H1 (cell line): ENCODE measurements around the gene LMNTD2. TPM values are rescaled to one million over a fixed set of nuclear protein-coding genes. Genes with fewer than 3 reads are reported as not detected.

Experiments
- CTCF ChIA-PET: fragments of 300-600 bp; sonication (Branson Sonifier 250); formaldehyde crosslinking; loops from one replicate; lab custom pipeline; 2021; ENCODE audit not compliant: partially characterized antibody; lab: Charles Lee
- POLR2A ChIA-PET: fragments of 300-600 bp; sonication (Branson Sonifier 250); formaldehyde crosslinking; loops from one replicate; lab custom pipeline; 2021; ENCODE audit warnings: inconsistent platforms; ENCODE audit not compliant: partially characterized antibody; lab: Charles Lee
- DNase-seq, 2 experiments: peaks; one replicate each; pipeline versions ENCODE4 v3.0.0 to v3.0.0-alpha.2; 2010 to 2022; ENCODE audit warnings: low spot score in 2 of 2, low read depth in 1 of 2, mixed read lengths in 1 of 2
- FAIRE-seq: peaks from 2 replicates; lab custom pipeline; 2011; peaks lifted over from hg19 to GRCh38; lab: Jason Lieb, UNC
- H2AFZ ChIP-seq: 2 replicates; pipeline ENCODE4 v1.8.1; 2012; ENCODE audit warnings: low read length, inconsistent platforms
- H2AK5ac ChIP-seq: 2 replicates; pipeline ENCODE4 v1.6.1; 2013; ENCODE audit warnings: low read depth, low read length
- H2BK120ac ChIP-seq: replicated peaks from 2 replicates; pipeline ENCODE3; 2013; ENCODE audit warnings: low read depth, low read length, inconsistent platforms
- H2BK12ac ChIP-seq: 2 replicates; pipeline ENCODE4 v1.6.1; 2013; ENCODE audit warnings: low read depth, low read length
- H2BK15ac ChIP-seq: 2 replicates; pipeline ENCODE4 v1.6.1; 2013; ENCODE audit warnings: low read length
- H2BK20ac ChIP-seq: 2 replicates; pipeline ENCODE4 v1.6.1; 2013; ENCODE audit warnings: low read length
- H2BK5ac ChIP-seq: 2 replicates; pipeline ENCODE4 v1.6.1; 2013; ENCODE audit warnings: low read depth, low read length
- H3K14ac ChIP-seq: 2 replicates; pipeline ENCODE4 v1.6.1; 2013; ENCODE audit warnings: inconsistent platforms; ENCODE audit not compliant: insufficient read length
- H3K18ac ChIP-seq: 2 replicates; pipeline ENCODE4 v1.6.1; 2013; ENCODE audit warnings: low read length; ENCODE audit errors: extremely low read depth
- H3K23ac ChIP-seq: 2 replicates; pipeline ENCODE4 v1.6.1; 2013; ENCODE audit warnings: inconsistent platforms; ENCODE audit not compliant: insufficient read length
- H3K23me2 ChIP-seq: 2 replicates; pipeline ENCODE4 v1.6.1; 2013; ENCODE audit warnings: low read depth, low read length
- H3K27ac ChIP-seq: 2 replicates; pipeline ENCODE4 v1.6.1; 2011; ENCODE audit warnings: low read depth, low read length, inconsistent platforms
- H3K27me3 ChIP-seq, 4 experiments: replicated peaks in 1 of 4; 1 replicate in 1 of 4; 2 replicates in 3 of 4; pipeline versions ENCODE4 v1.6.1 to v1.8.1; 2011 to 2013; ENCODE audit warnings: low read length in 3 of 4, mild to moderate bottlenecking in 3 of 4, inconsistent platforms in 2 of 4, mixed read lengths in 2 of 4, moderate library complexity in 1 of 4; ENCODE audit not compliant: control insufficient read depth in 3 of 4, insufficient read depth in 3 of 4; ENCODE audit errors: extremely low read depth in 1 of 4
- H3K36me3 ChIP-seq, 4 experiments: 2 replicates each; pipeline versions ENCODE4 v1.6.1 to v1.8.1; 2011 to 2013; ENCODE audit warnings: mild to moderate bottlenecking in 4 of 4, low read length in 3 of 4, moderate library complexity in 2 of 4, control low read depth in 1 of 4, inconsistent platforms in 1 of 4; ENCODE audit not compliant: insufficient read depth in 4 of 4, control insufficient read depth in 2 of 4
- H3K4ac ChIP-seq: replicated peaks from 2 replicates; pipeline ENCODE3; 2013; ENCODE audit warnings: low read length, low read depth, mixed read lengths, inconsistent platforms; ENCODE audit not compliant: insufficient read length
- H3K4me1 ChIP-seq, 4 experiments: replicated peaks in 1 of 4; 1 replicate in 1 of 4; 2 replicates in 3 of 4; pipeline versions ENCODE4 v1.6.1 to v1.8.1; 2011 to 2013; ENCODE audit warnings: low read length in 3 of 4, inconsistent platforms in 2 of 4, mixed read lengths in 1 of 4; ENCODE audit not compliant: insufficient read depth in 4 of 4, control insufficient read depth in 3 of 4
- H3K4me2 ChIP-seq, 2 experiments: 2 replicates each; pipeline versions ENCODE4 v1.6.1 to v1.8.1; 2011 to 2013; ENCODE audit warnings: low read depth in 2 of 2, low read length in 2 of 2, control low read depth in 1 of 2, inconsistent platforms in 1 of 2, mild to moderate bottlenecking in 1 of 2; ENCODE audit not compliant: insufficient read depth in 1 of 2
- H3K4me3 ChIP-seq, 4 experiments: fragments of 200-600, 300-600 bp in 1 of 4; sonication (generic), shearing (Covaris generic), sonication (Bioruptor Twin) in 1 of 4; 2 replicates each; pipeline versions ENCODE4 v1.5.1 to v1.8.1; 2011 to 2016; ENCODE audit warnings: low read length in 4 of 4, low read depth in 3 of 4, control low read depth in 2 of 4, inconsistent platforms in 2 of 4, mild to moderate bottlenecking in 2 of 4, mixed read lengths in 1 of 4, moderate library complexity in 1 of 4; ENCODE audit not compliant: insufficient read depth in 2 of 4; ENCODE audit errors: extremely low read depth in 1 of 4
- H3K56ac ChIP-seq: replicated peaks from 2 replicates; pipeline ENCODE3; 2013; ENCODE audit warnings: low read depth, mild to moderate bottlenecking, mixed read lengths, low read length, inconsistent platforms; ENCODE audit not compliant: insufficient read length
- H3K79me1 ChIP-seq: 2 replicates; pipeline ENCODE4 v1.6.1; 2013; ENCODE audit warnings: low read depth, low read length, control low read depth
- H3K79me2 ChIP-seq, 2 experiments: 2 replicates each; pipeline versions ENCODE4 v1.6.1 to v1.8.1; 2012 to 2013; ENCODE audit warnings: low read length in 2 of 2, mild to moderate bottlenecking in 2 of 2, inconsistent platforms in 1 of 2; ENCODE audit not compliant: insufficient read depth in 2 of 2, control insufficient read depth in 1 of 2
- H3K9ac ChIP-seq, 4 experiments: replicated peaks in 1 of 4; 1 replicate in 1 of 4; 2 replicates in 3 of 4; pipeline versions ENCODE4 v1.6.1 to v1.8.1; 2011 to 2013; ENCODE audit warnings: low read depth in 3 of 4, low read length in 3 of 4, control low read depth in 2 of 4, mild to moderate bottlenecking in 2 of 4, moderate library complexity in 2 of 4, inconsistent platforms in 1 of 4; ENCODE audit errors: extremely low read depth in 1 of 4
- H3K9me3 ChIP-seq, 2 experiments: 2 replicates each; pipeline versions ENCODE4 v1.6.1 to v1.8.1; 2012 to 2013; ENCODE audit warnings: mild to moderate bottlenecking in 2 of 2, moderate library complexity in 2 of 2, control low read depth in 1 of 2, inconsistent platforms in 1 of 2, low read depth in 1 of 2, low read length in 1 of 2, mixed read lengths in 1 of 2; ENCODE audit not compliant: insufficient read depth in 2 of 2
- H4K20me1 ChIP-seq, 2 experiments: replicated peaks in 1 of 2; 2 replicates each; pipeline versions ENCODE3 to v1.8.1; 2011 to 2013; ENCODE audit warnings: inconsistent platforms in 2 of 2, low read length in 2 of 2, mild to moderate bottlenecking in 1 of 2; ENCODE audit not compliant: insufficient read depth in 2 of 2, control insufficient read depth in 1 of 2
- H4K5ac ChIP-seq: 2 replicates; pipeline ENCODE4 v1.6.1; 2013; ENCODE audit warnings: low read length, low read depth, mixed read lengths, inconsistent platforms; ENCODE audit not compliant: insufficient read length
- H4K8ac ChIP-seq: 2 replicates; pipeline ENCODE4 v1.8.0; 2013; ENCODE audit warnings: mild to moderate bottlenecking, moderate library complexity, low read length, inconsistent platforms; ENCODE audit not compliant: insufficient read depth; ENCODE audit errors: extremely low read depth
- H4K91ac ChIP-seq: replicated peaks from 2 replicates; pipeline ENCODE3; 2013; ENCODE audit warnings: low read length, mixed read lengths, inconsistent platforms; ENCODE audit not compliant: insufficient read length
- EGR1 ChIP-seq: IDR thresholded peaks from 2 replicates; pipeline ENCODE4 v1.6.1; 2011; ENCODE audit warnings: low read depth, low read length, borderline replicate concordance
- KDM5A ChIP-seq: fragments of 200-600 bp; IDR thresholded peaks from 2 replicates; pipeline ENCODE4 v1.7.1; 2012; ENCODE audit warnings: mild to moderate bottlenecking, low read length, inconsistent platforms, mixed read lengths
- POLR2AphosphoS5 ChIP-seq: IDR thresholded peaks from 2 replicates; pipeline ENCODE4 v1.6.1; 2011; ENCODE audit warnings: low read depth, low read length
- RAD21 ChIP-seq, 2 experiments: IDR thresholded peaks in 1 of 2; conservative IDR thresholded peaks in 1 of 2; 2 replicates each; pipeline ENCODE4 v1.6.1; 2011; ENCODE audit warnings: low read depth in 2 of 2, low read length in 2 of 2, improper control_type of control experiment in 1 of 2, inconsistent platforms in 1 of 2, mild to moderate bottlenecking in 1 of 2, moderate library complexity in 1 of 2
- RBBP5 ChIP-seq: IDR thresholded peaks from 2 replicates; pipeline ENCODE4 v1.7.1; 2012; ENCODE audit warnings: low read depth, mild to moderate bottlenecking, inconsistent platforms, low read length, moderate library complexity, borderline replicate concordance
- SIN3A ChIP-seq, 2 experiments: IDR thresholded peaks in 1 of 2; conservative IDR thresholded peaks in 1 of 2; 2 replicates each; pipeline ENCODE4 v1.6.1; 2011 to 2012; ENCODE audit warnings: low read length in 2 of 2, improper control_type of control experiment in 1 of 2, low read depth in 1 of 2, mild to moderate bottlenecking in 1 of 2
- SUZ12 ChIP-seq: fragments of 200-600 bp; sonication (generic); IDR thresholded peaks from 2 replicates; pipeline ENCODE4 v1.6.1; 2012; ENCODE audit warnings: mild to moderate bottlenecking, inconsistent platforms, low read length, moderate library complexity, mixed read lengths
- TAF1 ChIP-seq: IDR thresholded peaks from 2 replicates; pipeline ENCODE4 v1.6.1; 2011; ENCODE audit warnings: mild to moderate bottlenecking, low read depth, low read length
- YY1 ChIP-seq: IDR thresholded peaks from 2 replicates; pipeline ENCODE4 v1.6.1; 2011; ENCODE audit warnings: low read depth, mild to moderate bottlenecking, low read length
- WGBS, 2 experiments: shearing (Covaris generic) in 1 of 2; methylation state at CpG; one replicate each; pipeline versions ENCODE4 v1.1.6 to v1.1.7; 2013 to 2015; ENCODE audit warnings: low lambda C conversion rate in 2 of 2, mixed read lengths in 2 of 2, inconsistent platforms in 1 of 2, low coverage in 1 of 2, missing lambda C conversion rate in 1 of 2; ENCODE audit not compliant: insufficient replicate concordance in 2 of 2, insufficient coverage in 1 of 2, insufficient read length in 1 of 2; ENCODE audit errors: extremely low coverage in 1 of 2, missing lambda C conversion rate in 1 of 2; 5-methylcytosine and 5-hydroxymethylcytosine counted together
- polyA plus RNA-seq, 7 experiments: library from polyadenylated mRNA; depleted of rRNA in 3 of 7; stranded (reverse) in 5 of 7; unstranded in 2 of 7; fragments of >200 nt in 5 of 7; fragments of 200-250 nt in 2 of 7; gene quantifications; 1 replicate in 5 of 7; 2 replicates in 1 of 7; 4 replicates in 1 of 7; pipeline versions ENCODE4 v1.2.1 to v1.2.3, GENCODE V29; 2011 to 2013; ENCODE audit warnings: missing spikeins in 2 of 7, mixed read lengths in 2 of 7
- total RNA-seq: library from RNA; stranded (reverse); fragmentation: NEBNext Ultra II Directional; extraction: Animal tissue kit (Norgen Biotek cat#: 25700); gene quantifications from 2 replicates; pipeline ENCODE4 v1.2.1, GENCODE V29; 2021
- TF ChIP-seq, protein P1 (sequence below): IDR thresholded peaks from 2 replicates; pipeline ENCODE4 v1.6.1; 2012; ENCODE audit warnings: low read length, inconsistent platforms

LMNTD2 gene
- total and polyA plus RNA-seq, 2 of the 8 experiments (the other 6 are each of a cell fraction or from before 2014, with no cell fraction given) = 1.6 to 3.1 TPM

DNA sequence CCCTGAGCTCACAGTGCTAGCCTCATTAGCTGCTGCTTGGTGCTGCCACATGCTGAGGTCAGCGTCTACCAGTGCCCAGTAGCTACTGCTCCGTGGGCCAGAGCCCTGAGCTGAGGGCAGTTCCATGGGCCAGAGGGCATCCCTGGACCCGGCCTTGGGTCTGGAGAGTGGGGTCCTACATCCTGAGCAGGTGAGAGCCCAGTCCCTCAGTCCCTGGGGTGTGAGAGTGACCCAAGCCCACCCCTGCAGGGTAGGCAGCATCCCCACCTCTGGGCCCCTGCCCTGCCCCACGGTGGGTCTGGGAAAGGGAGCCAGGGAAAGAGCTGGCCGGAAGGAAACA, 9.8 kb downstream of the LMNTD2 start:
- H4K5ac ChIP-seq = no peak overlapping the region
- H2AFZ ChIP-seq = no peak overlapping the region
- no peak for TF ChIP-seq POLR2AphosphoS5
- TF ChIP-seq RBBP5 = no peak
- no peak for TF ChIP-seq SIN3A (conservative IDR thresholded peaks at IDR 0.05 in 1 of 2, IDR thresholded peaks at IDR 0.05 in 1 of 2; ENCODE audit: low read depth in 1 of 2, low read length in 2 of 2)
- TF ChIP-seq SUZ12 = no peak
- no peak for TF ChIP-seq RAD21 (IDR thresholded peaks at IDR 0.05 in 1 of 2, conservative IDR thresholded peaks at IDR 0.05 in 1 of 2; ENCODE audit: low read depth in 2 of 2, low read length in 2 of 2)
- TF ChIP-seq, protein P1, sequence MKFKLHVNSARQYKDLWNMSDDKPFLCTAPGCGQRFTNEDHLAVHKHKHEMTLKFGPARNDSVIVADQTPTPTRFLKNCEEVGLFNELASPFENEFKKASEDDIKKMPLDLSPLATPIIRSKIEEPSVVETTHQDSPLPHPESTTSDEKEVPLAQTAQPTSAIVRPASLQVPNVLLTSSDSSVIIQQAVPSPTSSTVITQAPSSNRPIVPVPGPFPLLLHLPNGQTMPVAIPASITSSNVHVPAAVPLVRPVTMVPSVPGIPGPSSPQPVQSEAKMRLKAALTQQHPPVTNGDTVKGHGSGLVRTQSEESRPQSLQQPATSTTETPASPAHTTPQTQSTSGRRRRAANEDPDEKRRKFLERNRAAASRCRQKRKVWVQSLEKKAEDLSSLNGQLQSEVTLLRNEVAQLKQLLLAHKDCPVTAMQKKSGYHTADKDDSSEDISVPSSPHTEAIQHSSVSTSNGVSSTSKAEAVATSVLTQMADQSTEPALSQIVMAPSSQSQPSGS = no peak
- no peak for TF ChIP-seq EGR1
- TF ChIP-seq YY1 = no peak
- TF ChIP-seq KDM5A = no peak
- no peak for TF ChIP-seq TAF1
- H3K9ac ChIP-seq = no peak overlapping the region
- no peak overlapping the region for H3K56ac ChIP-seq
- H3K14ac ChIP-seq = no peak overlapping the region
- H4K8ac ChIP-seq = peak overlapping the region; percentile 68
- no peaks in the 10 kb centered on the region for H3K36me3 ChIP-seq
- DNase-seq (no peak), FAIRE-seq (no peak)
- H2AK5ac ChIP-seq = no peak overlapping the region
- no peak overlapping the region for H3K18ac ChIP-seq
- no peak overlapping the region for H2BK15ac ChIP-seq
- POLR2A ChIA-PET = no interaction called here
- H3K4me1 ChIP-seq = peaks cover 0 to 8% (median 0%) of the 10 kb centered on the region in 4 experiments; a peak in 3 of 7 replicates
- no peak overlapping the region for H2BK20ac ChIP-seq
- peaks cover 3% of the 10 kb centered on the region; the same call in 1 of the 2 replicates for H3K23me2 ChIP-seq
- H3K9me3 ChIP-seq = no peaks in the 10 kb centered on the region
- H2BK5ac ChIP-seq = no peak overlapping the region
- H2BK12ac ChIP-seq = 0 out of 2 replicates have a peak overlapping the region, but pooled peaks have one; percentile 17
- H2BK120ac ChIP-seq = no peak overlapping the region
- H3K27me3 ChIP-seq = peaks cover 1 to 3% (median 3%) of the 10 kb centered on the region in 4 experiments; a peak in 6 of 7 replicates
- H3K23ac ChIP-seq = no peak overlapping the region
- no peaks in the 10 kb centered on the region for H4K20me1 ChIP-seq
- H4K91ac ChIP-seq = no peak overlapping the region
- CTCF ChIA-PET = interaction anchor here (0.9 to 1.6 kb wide), 4 partner anchors 9 to 12 kb away, joined by 3 to 4 read pairs (median 4); no protein-coding TSS in a partner anchor
- H3K79me1 ChIP-seq = no peaks in the 10 kb centered on the region
- 89% methylated on average over 4 of the region's 5 CpGs; no CpG with 5 or more reads in 1 of the 2 experiments for WGBS, 2 experiments
- no peak overlapping the region for H3K4ac ChIP-seq
- no peaks in the 10 kb centered on the region for H3K79me2 ChIP-seq
- no peak overlapping the region for H3K4me3 ChIP-seq
- H3K4me2 ChIP-seq = no peak overlapping the region
- H3K27ac ChIP-seq = no peak overlapping the region
